Gastroesophageal sphincter (tissue), 3 donors: ENCODE results near the gene CAMK2B.

Experiments used
- POLR2A ChIP-seq, 2 donors: fragments of 450-650 bp; IDR thresholded peaks; one replicate each; pipeline ENCODE4 v1.6.1; 2017; ENCODE audit warnings: antibody characterized with exemption in 2 of 2, mild to moderate bottlenecking in 2 of 2, moderate library complexity in 1 of 2
- TF ChIP-seq, protein P1 (sequence below), 4 experiments: fragments of 200-600 bp in 2 of 4; fragments of 450-650 bp in 2 of 4; sonication (generic) in 1 of 4; IDR thresholded peaks; one replicate each; pipeline ENCODE4 v1.5.1; 2017 to 2019; ENCODE audit warnings: antibody characterized with exemption in 4 of 4, mild to moderate bottlenecking in 2 of 4, moderate library complexity in 2 of 4

DNA sequence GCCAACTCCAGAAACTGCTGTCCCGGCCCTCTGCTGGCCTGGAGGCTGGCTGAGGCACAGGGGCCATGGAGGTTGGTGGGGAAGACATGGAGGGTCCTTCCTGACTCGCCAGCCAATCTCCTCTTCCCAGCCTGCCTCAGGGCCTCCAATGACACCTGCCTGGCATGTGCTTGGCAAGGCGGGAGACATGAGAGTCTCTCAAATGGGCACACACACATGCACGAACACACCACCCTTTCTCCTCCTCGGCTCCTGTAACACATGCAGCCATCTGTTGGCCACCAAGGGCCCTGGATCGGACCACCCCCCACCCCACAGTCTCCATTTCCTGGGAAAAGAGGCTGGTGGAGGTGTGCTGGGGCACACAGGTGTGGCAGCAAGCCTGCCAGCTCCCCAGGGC is 68.2 kb downstream of the CAMK2B start:
- TF ChIP-seq POLR2A (IDR thresholded peaks at IDR 0.05): no peak
- TF ChIP-seq, protein P1, sequence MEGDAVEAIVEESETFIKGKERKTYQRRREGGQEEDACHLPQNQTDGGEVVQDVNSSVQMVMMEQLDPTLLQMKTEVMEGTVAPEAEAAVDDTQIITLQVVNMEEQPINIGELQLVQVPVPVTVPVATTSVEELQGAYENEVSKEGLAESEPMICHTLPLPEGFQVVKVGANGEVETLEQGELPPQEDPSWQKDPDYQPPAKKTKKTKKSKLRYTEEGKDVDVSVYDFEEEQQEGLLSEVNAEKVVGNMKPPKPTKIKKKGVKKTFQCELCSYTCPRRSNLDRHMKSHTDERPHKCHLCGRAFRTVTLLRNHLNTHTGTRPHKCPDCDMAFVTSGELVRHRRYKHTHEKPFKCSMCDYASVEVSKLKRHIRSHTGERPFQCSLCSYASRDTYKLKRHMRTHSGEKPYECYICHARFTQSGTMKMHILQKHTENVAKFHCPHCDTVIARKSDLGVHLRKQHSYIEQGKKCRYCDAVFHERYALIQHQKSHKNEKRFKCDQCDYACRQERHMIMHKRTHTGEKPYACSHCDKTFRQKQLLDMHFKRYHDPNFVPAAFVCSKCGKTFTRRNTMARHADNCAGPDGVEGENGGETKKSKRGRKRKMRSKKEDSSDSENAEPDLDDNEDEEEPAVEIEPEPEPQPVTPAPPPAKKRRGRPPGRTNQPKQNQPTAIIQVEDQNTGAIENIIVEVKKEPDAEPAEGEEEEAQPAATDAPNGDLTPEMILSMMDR (IDR thresholded peaks at IDR 0.05): no peak
